Sigmoid colon (tissue), 7 donors: Measurements from ENCODE around the gene TNK2. TPM values are rescaled to one million over a fixed set of nuclear protein-coding genes. Genes with fewer than 3 reads are reported as not detected.

Source experiments
- DNase-seq: peaks from one replicate; pipeline ENCODE4 v3.0.0-alpha.2; 2019
- H3K27ac ChIP-seq, 4 donors: fragments of 200-600 bp; sonication (generic); one replicate each; pipeline ENCODE4 v1.5.1; 2016 to 2019; ENCODE audit warnings: mild to moderate bottlenecking in 1 of 4
- H3K27me3 ChIP-seq, 3 donors: fragments of 200-600 bp; sonication (generic); one replicate each; pipeline ENCODE4 v1.5.1; 2019; ENCODE audit warnings: mild to moderate bottlenecking in 1 of 3
- H3K36me3 ChIP-seq, 4 donors: fragments of 200-600 bp; sonication (generic); one replicate each; pipeline ENCODE4 v1.5.1; 2016 to 2019
- H3K4me1 ChIP-seq, 4 donors: fragments of 200-600 bp; sonication (generic); one replicate each; pipeline ENCODE4 v1.5.1; 2017 to 2019
- H3K4me3 ChIP-seq, 4 donors: fragments of 200-600 bp; sonication (generic); one replicate each; pipeline ENCODE4 v1.5.1; 2017 to 2019; ENCODE audit warnings: mild to moderate bottlenecking in 2 of 4, moderate library complexity in 1 of 4
- H3K9me3 ChIP-seq, 4 donors: fragments of 200-600 bp in 3 of 4; sonication (generic) in 3 of 4; one replicate each; pipeline versions ENCODE4 v1.5.1 to v1.6.1; 2013 to 2019
- CTCF ChIP-seq, 4 experiments: fragments of 450-650 bp in 3 of 4; fragments of 200-600 bp in 1 of 4; IDR thresholded peaks; one replicate each; pipeline ENCODE4 v1.5.1; 2016 to 2019; ENCODE audit warnings: antibody characterized with exemption in 4 of 4, mild to moderate bottlenecking in 3 of 4, moderate library complexity in 2 of 4
- EP300 ChIP-seq, 4 donors: sonication (generic); formaldehyde crosslinking; IDR thresholded peaks; one replicate each; pipeline ENCODE4 v1.6.1; 2017; ENCODE audit warnings: antibody characterized with exemption in 4 of 4
- POLR2A ChIP-seq, 2 donors: fragments of 450-650 bp; IDR thresholded peaks; one replicate each; pipeline ENCODE4 v1.6.1; 2016; ENCODE audit warnings: antibody characterized with exemption in 2 of 2, mild to moderate bottlenecking in 2 of 2, moderate library complexity in 2 of 2
- POLR2AphosphoS5 ChIP-seq, 4 donors: sonication (generic); formaldehyde crosslinking; IDR thresholded peaks; one replicate each; pipeline ENCODE4 v1.6.1; 2017; ENCODE audit warnings: antibody characterized with exemption in 4 of 4
- WGBS, 2 donors: extraction: QIAGEN DNeasy Blood & Tissue Kit; methylation state at CpG; one replicate each; pipeline ENCODE4 v1.1.7; 2013; 5-methylcytosine and 5-hydroxymethylcytosine counted together
- intact Hi-C: fragments of 100-400 bp; cut with DNase I; formaldehyde crosslinking; loops from one replicate; pipeline ENCODE4 v1.15.1; 2023
- polyA plus RNA-seq, 3 donors: library from polyadenylated mRNA; stranded (reverse); fragments of 200-250 nt; gene quantifications; one replicate each; pipeline ENCODE4 v1.2.3, GENCODE V29; 2013
- total RNA-seq, 4 donors: library from RNA; depleted of rRNA; stranded (reverse); fragments of >200 nt; gene quantifications; one replicate each; pipeline ENCODE4 v1.1.0, GENCODE V29; 2016
- donor health status: healthy with polysubstance abuse.
- donor health status: Bipolar disorder and iron deficiency.
- donor health status: healthy.

The TNK2 gene
- total and polyA plus RNA-seq, 7 donors: 8.4 to 44.0 (median 17.1) TPM

GRCh38 chr3:195897853-195898415 lies 10.4 kb downstream of the TNK2 start:
- DNase-seq: peak; percentile 60
- H3K27me3 ChIP-seq: no peaks in the 10 kb centered on the region
- H3K4me1 ChIP-seq: peaks cover 0 to 59% (median 45%) of the 10 kb centered on the region in 4 donors
- 56 to 69% methylated on average over 11 of the region's 11 CpGs for WGBS, 2 donors
- no peaks in the 10 kb centered on the region for H3K36me3 ChIP-seq
- intact Hi-C loops: loop anchor here (2.0 kb wide), 1 partner anchor 17 kb away; no protein-coding TSS in a partner anchor
- no peaks in the 10 kb centered on the region for H3K9me3 ChIP-seq
- no peak overlapping the region for H3K27ac ChIP-seq
- H3K4me3 ChIP-seq: no peak overlapping the region
- TF ChIP-seq POLR2A (IDR thresholded peaks at IDR 0.05): no peak
- no peak for TF ChIP-seq POLR2AphosphoS5 (IDR thresholded peaks at IDR 0.05)
- TF ChIP-seq EP300 (IDR thresholded peaks at IDR 0.05): no peak
- no peak for TF ChIP-seq CTCF (IDR thresholded peaks at IDR 0.05)

GRCh38 chr3:195897081-195897852 lies 11.1 kb downstream of the TNK2 start:
- peak; percentile 77 for DNase-seq
- Histone ChIP-seq H3K4me3 (peak overlapping the region in 2 of 4 donors; percentile 75 to 82), H3K36me3 (no peaks in the 10 kb centered on the region), H3K4me1 (peaks cover 0 to 64% (median 51%) of the 10 kb centered on the region in 4 donors), H3K27ac (peak overlapping the region; percentile 90 to 95 (median 93)), H3K27me3 (no peaks in the 10 kb centered on the region), H3K9me3 (no peaks in the 10 kb centered on the region)
- WGBS, 2 donors: 69 to 75% methylated on average over 10 of the region's 10 CpGs
- intact Hi-C loops: loop anchor here (2.0 kb wide), 1 partner anchor 18 kb away; no protein-coding TSS in a partner anchor
- TF ChIP-seq POLR2AphosphoS5 (IDR thresholded peaks at IDR 0.05): no peak
- no peak for TF ChIP-seq EP300 (IDR thresholded peaks at IDR 0.05)
- no peak for TF ChIP-seq CTCF (IDR thresholded peaks at IDR 0.05)
- no peak for TF ChIP-seq POLR2A (IDR thresholded peaks at IDR 0.05)

- Histone ChIP-seq H3K36me3 (no peaks in the 10 kb centered on the region), H3K4me3 (peak overlapping the region; percentile 57 to 82 (median 70)), H3K4me1 (peaks cover 0 to 66% (median 58%) of the 10 kb centered on the region in 4 donors), H3K9me3 (no peaks in the 10 kb centered on the region), H3K27ac (peak overlapping the region; percentile 90 to 95 (median 93)), H3K27me3 (no peaks in the 10 kb centered on the region)
- intact Hi-C loops: loop anchor here (2.0 kb wide), 1 partner anchor 18 kb away; no protein-coding TSS in a partner anchor
- 40 to 59% methylated on average over 16 of the region's 16 CpGs for WGBS, 2 donors
- TF ChIP-seq CTCF (IDR thresholded peaks at IDR 0.05) (no peak), POLR2AphosphoS5 (IDR thresholded peaks at IDR 0.05) (peak in 1 of 4 donors; percentile 33)
- peak; percentile 83 for DNase-seq
These were observed 11.8 kb downstream of the TNK2 start for GRCh38 chr3:195896361-195897080.

GRCh38 chr3:195895861-195896360 lies 12.4 kb downstream of the TNK2 start:
- Histone ChIP-seq H3K36me3 (no peaks in the 10 kb centered on the region), H3K27me3 (no peaks in the 10 kb centered on the region), H3K4me1 (peaks cover 0 to 66% (median 62%) of the 10 kb centered on the region in 4 donors), H3K27ac (peak overlapping the region; percentile 90 to 95 (median 93)), H3K9me3 (no peaks in the 10 kb centered on the region), H3K4me3 (peak overlapping the region; percentile 57 to 82 (median 70))
- intact Hi-C loops: loop anchor here (2.0 kb wide), 2 partner anchors 13 to 19 kb away; partner anchors contain the start of gene TNK2
- DNase-seq: peak; percentile 85
- TF ChIP-seq POLR2A (IDR thresholded peaks at IDR 0.05) (no peak), POLR2AphosphoS5 (IDR thresholded peaks at IDR 0.05) (peak in 2 of 4 donors; percentile 48 to 56)
- WGBS, 2 donors: 1% methylated on average over 47 of the region's 47 CpGs
